GM23338 (cell line): ENCODE measurements around the gene RPLP2.

Experiments used
- CREB1 ChIP-seq: fragments of 250-450 bp; sonication (Bioruptor Pico); IDR thresholded peaks from 2 replicates; pipeline ENCODE4 v1.5.0; 2020; ENCODE audit warnings: low read depth, mild to moderate bottlenecking, moderate library complexity
- EZH2 ChIP-seq: fragments of 200-600 bp; sonication (generic); IDR thresholded peaks from one replicate; pipeline ENCODE4 v1.8.0; 2017; ENCODE audit warnings: antibody characterized with exemption, mild to moderate bottlenecking, low read depth; ENCODE audit not compliant: unreplicated experiment
- EZH2phosphoT487 ChIP-seq: fragments of 200-600 bp; sonication (generic); IDR thresholded peaks from one replicate; pipeline ENCODE4 v1.8.1; 2018; ENCODE audit warnings: antibody characterized with exemption; ENCODE audit not compliant: unreplicated experiment
- POLR2AphosphoS5 ChIP-seq: IDR thresholded peaks from 2 replicates; pipeline ENCODE4 v1.6.1; 2016; ENCODE audit warnings: antibody characterized with exemption, low read depth
- STAT1 ChIP-seq: IDR thresholded peaks from one replicate; pipeline ENCODE4 v1.6.1; 2016; ENCODE audit warnings: antibody characterized with exemption; ENCODE audit not compliant: unreplicated experiment
- ZNF114 ChIP-seq: fragments of 250-450 bp; sonication (Bioruptor Pico); IDR thresholded peaks from 2 replicates; pipeline ENCODE4 v1.5.0; 2020; ENCODE audit warnings: mild to moderate bottlenecking, moderate library complexity
- ZNF331 ChIP-seq: fragments of 250-450 bp; sonication (Bioruptor Pico); IDR thresholded peaks from 2 replicates; pipeline ENCODE4 v1.5.0; 2020; ENCODE audit warnings: low read depth, mild to moderate bottlenecking, moderate library complexity
- TF ChIP-seq, protein P1 (sequence below), 2 experiments: fragments of 200-600 bp in 1 of 2; sonication (generic) in 1 of 2; conservative IDR thresholded peaks; 2 replicates each; pipeline versions ENCODE4 v1.5.1 to v1.6.1; 2016 to 2017; ENCODE audit warnings: antibody characterized with exemption in 2 of 2, low read depth in 2 of 2, mild to moderate bottlenecking in 2 of 2, moderate library complexity in 1 of 2
- TF ChIP-seq, protein P2 (sequence below): IDR thresholded peaks from one replicate; pipeline ENCODE4 v1.6.1; 2018; ENCODE audit warnings: antibody characterized with exemption; ENCODE audit not compliant: unreplicated experiment
- TF ChIP-seq, protein P3 (sequence below): IDR thresholded peaks from 2 replicates; pipeline ENCODE4 v1.6.1; 2016; ENCODE audit warnings: antibody characterized with exemption

- TF ChIP-seq, protein P1, sequence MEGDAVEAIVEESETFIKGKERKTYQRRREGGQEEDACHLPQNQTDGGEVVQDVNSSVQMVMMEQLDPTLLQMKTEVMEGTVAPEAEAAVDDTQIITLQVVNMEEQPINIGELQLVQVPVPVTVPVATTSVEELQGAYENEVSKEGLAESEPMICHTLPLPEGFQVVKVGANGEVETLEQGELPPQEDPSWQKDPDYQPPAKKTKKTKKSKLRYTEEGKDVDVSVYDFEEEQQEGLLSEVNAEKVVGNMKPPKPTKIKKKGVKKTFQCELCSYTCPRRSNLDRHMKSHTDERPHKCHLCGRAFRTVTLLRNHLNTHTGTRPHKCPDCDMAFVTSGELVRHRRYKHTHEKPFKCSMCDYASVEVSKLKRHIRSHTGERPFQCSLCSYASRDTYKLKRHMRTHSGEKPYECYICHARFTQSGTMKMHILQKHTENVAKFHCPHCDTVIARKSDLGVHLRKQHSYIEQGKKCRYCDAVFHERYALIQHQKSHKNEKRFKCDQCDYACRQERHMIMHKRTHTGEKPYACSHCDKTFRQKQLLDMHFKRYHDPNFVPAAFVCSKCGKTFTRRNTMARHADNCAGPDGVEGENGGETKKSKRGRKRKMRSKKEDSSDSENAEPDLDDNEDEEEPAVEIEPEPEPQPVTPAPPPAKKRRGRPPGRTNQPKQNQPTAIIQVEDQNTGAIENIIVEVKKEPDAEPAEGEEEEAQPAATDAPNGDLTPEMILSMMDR (conservative IDR thresholded peaks at IDR 0.05; ENCODE audit: low read depth in 2 of 2): no peak
- TF ChIP-seq EZH2 (no peak), POLR2AphosphoS5 (no peak), STAT1 (no peak), EZH2phosphoT487 (no peak), ZNF114 (CRISPR knock-in tag) (no peak), CREB1 (CRISPR knock-in tag) (no peak), ZNF331 (no peak)
- TF ChIP-seq, protein P2, sequence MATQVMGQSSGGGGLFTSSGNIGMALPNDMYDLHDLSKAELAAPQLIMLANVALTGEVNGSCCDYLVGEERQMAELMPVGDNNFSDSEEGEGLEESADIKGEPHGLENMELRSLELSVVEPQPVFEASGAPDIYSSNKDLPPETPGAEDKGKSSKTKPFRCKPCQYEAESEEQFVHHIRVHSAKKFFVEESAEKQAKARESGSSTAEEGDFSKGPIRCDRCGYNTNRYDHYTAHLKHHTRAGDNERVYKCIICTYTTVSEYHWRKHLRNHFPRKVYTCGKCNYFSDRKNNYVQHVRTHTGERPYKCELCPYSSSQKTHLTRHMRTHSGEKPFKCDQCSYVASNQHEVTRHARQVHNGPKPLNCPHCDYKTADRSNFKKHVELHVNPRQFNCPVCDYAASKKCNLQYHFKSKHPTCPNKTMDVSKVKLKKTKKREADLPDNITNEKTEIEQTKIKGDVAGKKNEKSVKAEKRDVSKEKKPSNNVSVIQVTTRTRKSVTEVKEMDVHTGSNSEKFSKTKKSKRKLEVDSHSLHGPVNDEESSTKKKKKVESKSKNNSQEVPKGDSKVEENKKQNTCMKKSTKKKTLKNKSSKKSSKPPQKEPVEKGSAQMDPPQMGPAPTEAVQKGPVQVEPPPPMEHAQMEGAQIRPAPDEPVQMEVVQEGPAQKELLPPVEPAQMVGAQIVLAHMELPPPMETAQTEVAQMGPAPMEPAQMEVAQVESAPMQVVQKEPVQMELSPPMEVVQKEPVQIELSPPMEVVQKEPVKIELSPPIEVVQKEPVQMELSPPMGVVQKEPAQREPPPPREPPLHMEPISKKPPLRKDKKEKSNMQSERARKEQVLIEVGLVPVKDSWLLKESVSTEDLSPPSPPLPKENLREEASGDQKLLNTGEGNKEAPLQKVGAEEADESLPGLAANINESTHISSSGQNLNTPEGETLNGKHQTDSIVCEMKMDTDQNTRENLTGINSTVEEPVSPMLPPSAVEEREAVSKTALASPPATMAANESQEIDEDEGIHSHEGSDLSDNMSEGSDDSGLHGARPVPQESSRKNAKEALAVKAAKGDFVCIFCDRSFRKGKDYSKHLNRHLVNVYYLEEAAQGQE: no peak
- TF ChIP-seq, protein P3, sequence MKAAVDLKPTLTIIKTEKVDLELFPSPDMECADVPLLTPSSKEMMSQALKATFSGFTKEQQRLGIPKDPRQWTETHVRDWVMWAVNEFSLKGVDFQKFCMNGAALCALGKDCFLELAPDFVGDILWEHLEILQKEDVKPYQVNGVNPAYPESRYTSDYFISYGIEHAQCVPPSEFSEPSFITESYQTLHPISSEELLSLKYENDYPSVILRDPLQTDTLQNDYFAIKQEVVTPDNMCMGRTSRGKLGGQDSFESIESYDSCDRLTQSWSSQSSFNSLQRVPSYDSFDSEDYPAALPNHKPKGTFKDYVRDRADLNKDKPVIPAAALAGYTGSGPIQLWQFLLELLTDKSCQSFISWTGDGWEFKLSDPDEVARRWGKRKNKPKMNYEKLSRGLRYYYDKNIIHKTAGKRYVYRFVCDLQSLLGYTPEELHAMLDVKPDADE: no peak
These were observed 21.5 kb downstream of the RPLP2 start for GRCh38 chr11:831118-831864.
